ENCODE measurements around the gene MAD1L1. TPM values are rescaled to one million over a fixed set of nuclear protein-coding genes. Genes with fewer than 3 reads are reported as not detected.

MAD1L1 gene
- total and polyA plus RNA-seq, 2 of the 8 experiments (the other 6 are each of a cell fraction or from before 2014, with no cell fraction given): 40.4 to 44.6 TPM

GRCh38 chr7:1934756-1935155, 298.0 kb downstream of the MAD1L1 start:
- no peak for TF ChIP-seq PHF8 (conservative IDR thresholded peaks at IDR 0.05; ENCODE audit: low read depth, low read length)
- no peaks in the 10 kb centered on the region for H3K27me3 ChIP-seq (replicated peaks in 1 of 4; ENCODE audit: control insufficient read depth in 3 of 4, extremely low read depth in 1 of 4, insufficient read depth in 3 of 4, low read length in 3 of 4)
- no peak overlapping the region for H3K4ac ChIP-seq (replicated peaks; ENCODE audit: insufficient read length, low read depth, low read length)
- no peaks in the 10 kb centered on the region for H3K4me1 ChIP-seq (replicated peaks in 1 of 4; ENCODE audit: control insufficient read depth in 3 of 4, insufficient read depth in 4 of 4, low read length in 3 of 4)
- no peaks in the 10 kb centered on the region for H3K23me2 ChIP-seq (ENCODE audit: low read depth, low read length)
- ChIA-PET POLR2A (ENCODE audit: partially characterized antibody) (no interaction called here), CTCF (ENCODE audit: partially characterized antibody) (interaction anchor here (1.4 to 1.7 kb wide), 2 partner anchors 42 to 51 kb away, joined by 3 read pairs; no protein-coding TSS in a partner anchor)
- no peak overlapping the region for H2AK5ac ChIP-seq (ENCODE audit: low read depth, low read length)
- no peak overlapping the region for H3K4me3 ChIP-seq (ENCODE audit: extremely low read depth in 1 of 4, insufficient read depth in 2 of 4, low read depth in 3 of 4, low read length in 4 of 4)
- H3K56ac ChIP-seq (replicated peaks; ENCODE audit: insufficient read length, low read depth, low read length): no peak overlapping the region
- no peak overlapping the region for H3K4me2 ChIP-seq (ENCODE audit: insufficient read depth in 1 of 2, low read depth in 2 of 2, low read length in 2 of 2)
- no peak overlapping the region for H2BK20ac ChIP-seq (ENCODE audit: low read length)
- H3K79me1 ChIP-seq (ENCODE audit: low read depth, low read length): no peaks in the 10 kb centered on the region; the same call in 1 of the 2 replicates
- H4K91ac ChIP-seq (replicated peaks; ENCODE audit: insufficient read length, low read length): no peak overlapping the region
- no peak overlapping the region for H3K18ac ChIP-seq (ENCODE audit: extremely low read depth, low read length)
- H4K20me1 ChIP-seq (replicated peaks in 1 of 2; ENCODE audit: control insufficient read depth in 1 of 2, insufficient read depth in 2 of 2, low read length in 2 of 2): no peaks in the 10 kb centered on the region
- no peak overlapping the region for H3K27ac ChIP-seq (ENCODE audit: low read depth, low read length)
- peaks cover 0 to 3% (median 0%) of the 10 kb centered on the region in 4 experiments; a peak in 2 of 8 replicates for H3K36me3 ChIP-seq (ENCODE audit: control insufficient read depth in 2 of 4, insufficient read depth in 4 of 4, low read length in 3 of 4)
- H3K9me3 ChIP-seq (ENCODE audit: insufficient read depth in 2 of 2, low read depth in 1 of 2, low read length in 1 of 2): peaks cover 4 to 29% of the 10 kb centered on the region in 2 experiments
- H2BK12ac ChIP-seq (ENCODE audit: low read depth, low read length): no peak overlapping the region
- no peak overlapping the region for H4K5ac ChIP-seq (ENCODE audit: insufficient read length, low read depth, low read length)
- FAIRE-seq (no peak), DNase-seq (ENCODE audit: low read depth in 1 of 2, low spot score in 2 of 2) (no peak)
- H2AFZ ChIP-seq (ENCODE audit: low read length): no peak overlapping the region
- H3K79me2 ChIP-seq (ENCODE audit: control insufficient read depth in 1 of 2, insufficient read depth in 2 of 2, low read length in 2 of 2): no peaks in the 10 kb centered on the region; a peak in 1 of 4 replicates
- H3K14ac ChIP-seq (ENCODE audit: insufficient read length): no peak overlapping the region
- WGBS, 2 experiments (ENCODE audit: extremely low coverage in 1 of 2, insufficient coverage in 1 of 2, insufficient read length in 1 of 2, insufficient replicate concordance in 2 of 2, low coverage in 1 of 2, low lambda C conversion rate in 2 of 2, missing lambda C conversion rate in 1 of 2): 96% methylated on average over 18 of the region's 22 CpGs; no CpG with 5 or more reads in 1 of the 2 experiments
- H2BK5ac ChIP-seq (ENCODE audit: low read depth, low read length): no peak overlapping the region
- no peak overlapping the region for H4K8ac ChIP-seq (ENCODE audit: extremely low read depth, insufficient read depth, low read length)
- H2BK120ac ChIP-seq (replicated peaks; ENCODE audit: low read depth, low read length): no peak overlapping the region
- H3K9ac ChIP-seq (replicated peaks in 1 of 4; ENCODE audit: extremely low read depth in 1 of 4, low read depth in 3 of 4, low read length in 3 of 4): no peak overlapping the region
- no peak overlapping the region for H3K23ac ChIP-seq (ENCODE audit: insufficient read length)
- no peak overlapping the region for H2BK15ac ChIP-seq (ENCODE audit: low read length)
